OCI-LY1 (cell line): Measurements from ENCODE around the gene ZNF91.

Experiments
- H2AFZ ChIP-seq: fragments of 200-600 bp; sonication (generic), shearing (Covaris generic); 2 replicates; pipeline ENCODE4 v1.6.0; 2014; ENCODE audit warnings: antibody characterized with exemption, mild to moderate bottlenecking, low read length
- H3F3A ChIP-seq: fragments of 200-600 bp; sonication (generic), shearing (Covaris generic); 2 replicates; pipeline ENCODE4 v1.6.0; 2014; ENCODE audit warnings: mild to moderate bottlenecking, antibody characterized with exemption, low read length, moderate library complexity; ENCODE audit not compliant: insufficient read depth
- H3K27ac ChIP-seq: fragments of 200-600 bp; sonication (generic); 2 replicates; pipeline ENCODE4 v1.5.1; 2014; ENCODE audit warnings: low read length, mixed run types, mild to moderate bottlenecking, low read depth; ENCODE audit not compliant: poor library complexity, severe bottlenecking
- H3K27me3 ChIP-seq: fragments of 200-600 bp; sonication (generic); 2 replicates; pipeline ENCODE4 v1.6.0; 2014; ENCODE audit warnings: antibody characterized with exemption, mild to moderate bottlenecking, low read length, moderate library complexity; ENCODE audit not compliant: insufficient read depth
- H3K36me3 ChIP-seq: fragments of 200-600 bp; sonication (generic); 2 replicates; pipeline ENCODE4 v1.6.1; 2014; ENCODE audit warnings: mild to moderate bottlenecking, antibody characterized with exemption, low read length, moderate library complexity, mixed read lengths; ENCODE audit not compliant: insufficient read depth
- H3K4me1 ChIP-seq: fragments of 200-600 bp; sonication (generic); 2 replicates; pipeline ENCODE4 v1.5.1; 2014; ENCODE audit warnings: mild to moderate bottlenecking, low read length, moderate library complexity; ENCODE audit not compliant: insufficient read depth, severe bottlenecking
- H3K4me2 ChIP-seq: fragments of 200-600 bp; sonication (generic), shearing (Covaris generic); 2 replicates; pipeline ENCODE4 v1.6.1; 2014; ENCODE audit warnings: low read length
- H3K4me3 ChIP-seq: fragments of 200-600 bp; sonication (generic); 2 replicates; pipeline ENCODE4 v1.5.1; 2014; ENCODE audit warnings: low read length, low read depth, mild to moderate bottlenecking, mixed read lengths; ENCODE audit not compliant: poor library complexity, severe bottlenecking
- H3K79me2 ChIP-seq: fragments of 200-600 bp; shearing (Covaris generic); 2 replicates; pipeline ENCODE4 v1.6.1; 2016; ENCODE audit warnings: mixed run types, low read length, mixed read lengths; ENCODE audit not compliant: insufficient read depth
- H3K9ac ChIP-seq: fragments of 200-600 bp; sonication (generic), shearing (Covaris generic); 2 replicates; pipeline ENCODE4 v1.6.1; 2014; ENCODE audit warnings: mild to moderate bottlenecking, low read length, mixed read lengths
- H3K9me2 ChIP-seq: fragments of 200-600 bp; sonication (generic), shearing (Covaris generic); 2 replicates; pipeline ENCODE4 v1.6.1; 2014; ENCODE audit warnings: low read depth, mild to moderate bottlenecking, low read length, mixed read lengths
- H3K9me3 ChIP-seq: fragments of 200-600 bp; shearing (Covaris generic); 2 replicates; pipeline ENCODE4 v1.6.1; 2014; ENCODE audit warnings: low read length, mixed read lengths
- H4K20me1 ChIP-seq: fragments of 200-600 bp; sonication (generic), shearing (Covaris generic); 2 replicates; pipeline ENCODE4 v1.6.0; 2016; ENCODE audit warnings: mild to moderate bottlenecking, low read length; ENCODE audit not compliant: insufficient read depth
- CTCF ChIP-seq: fragments of 200-600 bp; sonication (generic), shearing (Covaris generic); IDR thresholded peaks from 2 replicates; pipeline ENCODE4 v1.5.1; 2017; ENCODE audit warnings: mild to moderate bottlenecking, antibody characterized with exemption, low read length, moderate library complexity, mixed read lengths
- EZH2 ChIP-seq: fragments of 200-600 bp; sonication (generic), shearing (Covaris generic); IDR thresholded peaks from 2 replicates; pipeline ENCODE4 v1.8.0; 2017; ENCODE audit warnings: borderline replicate concordance, mixed run types, mild to moderate bottlenecking, antibody characterized with exemption, low read length, moderate library complexity, mixed read lengths

Gene ZNF91

GRCh38 chr19:23384858-23385257 lies 10.4 kb downstream of the ZNF91 start:
- H3K9me3 ChIP-seq, result peaks cover 34% of the 10 kb centered on the region
- H3K4me3 ChIP-seq, result no peak overlapping the region
- H3K27ac ChIP-seq, result no peak overlapping the region
- no peaks in the 10 kb centered on the region for H3K27me3 ChIP-seq
- no peak overlapping the region for H2AFZ ChIP-seq
- no peak overlapping the region for H3K4me2 ChIP-seq
- peaks cover 80% of the 10 kb centered on the region for H3K79me2 ChIP-seq
- H3K36me3 ChIP-seq, result peaks cover 95% of the 10 kb centered on the region
- H3K4me1 ChIP-seq, result no peaks in the 10 kb centered on the region
- TF ChIP-seq EZH2, result no peak
- TF ChIP-seq CTCF, result no peak
- no peaks in the 10 kb centered on the region for H3F3A ChIP-seq
- H3K9ac ChIP-seq, result no peak overlapping the region
- no peaks in the 10 kb centered on the region for H3K9me2 ChIP-seq
- no peaks in the 10 kb centered on the region for H4K20me1 ChIP-seq

GRCh38 chr19:23384166-23384565 lies 11.1 kb downstream of the ZNF91 start:
- Histone ChIP-seq H3K9me3 (peaks cover 34% of the 10 kb centered on the region), H4K20me1 (no peaks in the 10 kb centered on the region)

GRCh38 chr19:23382955-23383354 lies 12.3 kb downstream of the ZNF91 start:
- H3K79me2 ChIP-seq, result peaks cover 69% of the 10 kb centered on the region
- no peaks in the 10 kb centered on the region for H4K20me1 ChIP-seq
- H3K9me3 ChIP-seq, result peaks cover 36% of the 10 kb centered on the region
- no peak overlapping the region for H3K9ac ChIP-seq
- no peaks in the 10 kb centered on the region for H3F3A ChIP-seq
- no peak overlapping the region for H3K27ac ChIP-seq
- peaks cover 91% of the 10 kb centered on the region for H3K36me3 ChIP-seq
- H3K4me2 ChIP-seq, result no peak overlapping the region
- H3K4me1 ChIP-seq, result no peaks in the 10 kb centered on the region
- no peak overlapping the region for H2AFZ ChIP-seq
- TF ChIP-seq CTCF, result no peak
- TF ChIP-seq EZH2, result no peak
- no peak overlapping the region for H3K4me3 ChIP-seq
- no peaks in the 10 kb centered on the region for H3K27me3 ChIP-seq
- no peaks in the 10 kb centered on the region for H3K9me2 ChIP-seq

More at GRCh38 chr19:23384166-23384565, 11.1 kb downstream of the ZNF91 start:
- H3F3A ChIP-seq, result no peaks in the 10 kb centered on the region
- no peaks in the 10 kb centered on the region for H3K4me1 ChIP-seq
- no peaks in the 10 kb centered on the region for H3K27me3 ChIP-seq
- no peaks in the 10 kb centered on the region for H3K9me2 ChIP-seq
- TF ChIP-seq EZH2 (no peak), CTCF (no peak)
- no peak overlapping the region for H3K27ac ChIP-seq
- H3K4me3 ChIP-seq, result no peak overlapping the region
- peaks cover 77% of the 10 kb centered on the region for H3K79me2 ChIP-seq
- H3K9ac ChIP-seq, result no peak overlapping the region
- H3K4me2 ChIP-seq, result no peak overlapping the region
- H2AFZ ChIP-seq, result no peak overlapping the region
- peaks cover 95% of the 10 kb centered on the region for H3K36me3 ChIP-seq
